Uterus (tissue), 4 donors: ENCODE data around the gene TIGAR. TPM values are rescaled to one million over a fixed set of nuclear protein-coding genes. Genes with fewer than 3 reads are reported as not detected.
A peak's percentile ranks its signal among the peaks of the same experiment; 100 is the strongest.

ENCODE experiments used
- DNase-seq, 2 donors: peaks; one replicate each; pipeline ENCODE4 v3.0.0-alpha.2; 2019 to 2020
- H3K27ac ChIP-seq, 2 donors: fragments of 200-600 bp; sonication (generic); 1 replicate in 1 of 2; 2 replicates in 1 of 2; pipeline ENCODE4 v1.5.1; 2016 to 2018
- H3K27me3 ChIP-seq, 2 donors: fragments of 200-600 bp; sonication (generic); one replicate each; pipeline ENCODE4 v1.5.1; 2018 to 2019; ENCODE audit warnings: control low read depth in 1 of 2
- H3K36me3 ChIP-seq, 2 donors: fragments of 200-600 bp; sonication (generic); one replicate each; pipeline ENCODE4 v1.5.1; 2019; ENCODE audit warnings: control low read depth in 1 of 2
- H3K4me1 ChIP-seq, 2 donors: fragments of 200-600 bp; sonication (generic); one replicate each; pipeline ENCODE4 v1.5.1; 2018 to 2019; ENCODE audit warnings: control low read depth in 1 of 2
- H3K4me3 ChIP-seq, 2 donors: fragments of 200-600 bp; sonication (generic); 1 replicate in 1 of 2; 2 replicates in 1 of 2; pipeline ENCODE4 v1.5.1; 2018 to 2019; ENCODE audit warnings: mild to moderate bottlenecking in 1 of 2
- H3K9me3 ChIP-seq, 2 donors: fragments of 200-600 bp; sonication (generic); one replicate each; pipeline ENCODE4 v1.5.1; 2019; ENCODE audit warnings: control low read depth in 1 of 2
- CTCF ChIP-seq, 4 experiments: fragments of 200-600 bp in 2 of 4; fragments of 450-650 bp in 2 of 4; sonication (generic) in 2 of 4; IDR thresholded peaks; one replicate each; pipeline ENCODE4 v1.5.1; 2016 to 2019; ENCODE audit warnings: antibody characterized with exemption in 4 of 4, mild to moderate bottlenecking in 2 of 4, moderate library complexity in 1 of 4
- POLR2A ChIP-seq, 2 donors: fragments of 450-650 bp; IDR thresholded peaks; one replicate each; pipeline ENCODE4 v1.6.1; 2016; ENCODE audit warnings: antibody characterized with exemption in 2 of 2, mild to moderate bottlenecking in 1 of 2, moderate library complexity in 1 of 2
- intact Hi-C: fragments of 100-400 bp; cut with DNase I; formaldehyde crosslinking; loops from one replicate; pipeline ENCODE4 v1.15.1; 2023; ENCODE audit warnings: low total_unique reads
- total RNA-seq, 4 donors: library from RNA; depleted of rRNA in 3 of 4; stranded (reverse); fragments of >200 nt in 3 of 4; gene quantifications; one replicate each; pipeline versions ENCODE4 v1.1.0 to v1.2.4, GENCODE V29; 2014 to 2023
- donor health status: DM: yes; HTN: yes; CAD: no.

Gene TIGAR
- total RNA-seq: 10 to 100 TPM in 1 of 4 donors, 1 to 10 TPM in 2, under 1 TPM in 1; 0.26 to 10.6 (median 2.3) TPM

- H3K27ac ChIP-seq: peak within 1 kb of the TSS; percentile 57 to 79
- H3K4me1 ChIP-seq: no peaks in the 10 kb centered on the region
- peak in 1 of 4 experiments; percentile 17 for TF ChIP-seq CTCF (IDR thresholded peaks at IDR 0.05)
- peak; percentile 32 to 78 for TF ChIP-seq POLR2A (IDR thresholded peaks at IDR 0.05)
- no peaks in the 10 kb centered on the region for H3K9me3 ChIP-seq
- H3K4me3 ChIP-seq: peak within 1 kb of the TSS; percentile 55 to 91
- H3K36me3 ChIP-seq: no peaks in the 10 kb centered on the region
- intact Hi-C loops: no loop called here
- no peaks in the 10 kb centered on the region for H3K27me3 ChIP-seq
- peak; percentile 88 to 92 for DNase-seq
Observed at GRCh38 chr12:4320853-4321701, at the start of gene TIGAR. Gene TIGAR, plus strand, starts transcription at chr12:4321213. Its CDS starts 59 bp downstream, at chr12:4321272.

GRCh38 chr12:4271717-4272423 is 49.1 kb upstream of the TIGAR start:
- Histone ChIP-seq H3K27ac (peak overlapping the region; percentile 88 to 99), H3K27me3 (no peaks in the 10 kb centered on the region), H3K36me3 (no peaks in the 10 kb centered on the region), H3K9me3 (no peaks in the 10 kb centered on the region), H3K4me1 (peaks cover 0 to 3% of the 10 kb centered on the region in 2 donors), H3K4me3 (peak overlapping the region; percentile 47 to 91)
- peak; percentile 74 to 86 for DNase-seq
- intact Hi-C loops: loop anchor here (10.0 kb wide), 1 partner anchor 237 kb away; no protein-coding TSS in a partner anchor
- TF ChIP-seq CTCF (IDR thresholded peaks at IDR 0.05): no peak
- TF ChIP-seq POLR2A (IDR thresholded peaks at IDR 0.05): peak in 1 of 2 donors; percentile 76

- Histone ChIP-seq H3K36me3 (no peaks in the 10 kb centered on the region), H3K27ac (peak overlapping the region; percentile 88 to 99), H3K4me3 (peak overlapping the region; percentile 47 to 91), H3K27me3 (no peaks in the 10 kb centered on the region), H3K4me1 (peaks cover 5 to 10% of the 10 kb centered on the region in 2 donors), H3K9me3 (no peaks in the 10 kb centered on the region)
- TF ChIP-seq POLR2A (IDR thresholded peaks at IDR 0.05): peak in 1 of 2 donors; percentile 12
- no peak for TF ChIP-seq CTCF (IDR thresholded peaks at IDR 0.05)
- DNase-seq: peak; percentile 60 to 64
- intact Hi-C loops: loop anchor here (10.0 kb wide), 1 partner anchor 238 kb away; no protein-coding TSS in a partner anchor
Observed at GRCh38 chr12:4272424-4273272, 48.4 kb upstream of the TIGAR start.

- peaks cover 8 to 14% of the 10 kb centered on the region in 2 donors for H3K4me1 ChIP-seq
- peak overlapping the region; percentile 47 to 91 for H3K4me3 ChIP-seq
- H3K27ac ChIP-seq: peak overlapping the region; percentile 88 to 99
- no peaks in the 10 kb centered on the region for H3K36me3 ChIP-seq
- no peak for DNase-seq
- TF ChIP-seq CTCF (IDR thresholded peaks at IDR 0.05) (no peak), POLR2A (IDR thresholded peaks at IDR 0.05) (no peak)
- H3K9me3 ChIP-seq: no peaks in the 10 kb centered on the region
- no peaks in the 10 kb centered on the region for H3K27me3 ChIP-seq
- intact Hi-C loops: loop anchor here (10.0 kb wide), 1 partner anchor 238 kb away; no protein-coding TSS in a partner anchor
Observed at GRCh38 chr12:4273273-4273651, 47.8 kb upstream of the TIGAR start.
